GM21528 (cell line): Measurements from ENCODE around the gene GPRC5C.
"Not testable (repeated sequence)": the region's sequence is repeated elsewhere in the genome, so short reads cannot be mapped to it uniquely, and the experiment has no call there.

Source experiments
- ATAC-seq: cut with Tn5 transposase; IDR thresholded peaks from one replicate; pipeline ENCODE4 v1.9.1; 2021; ENCODE audit warnings: mild to moderate bottlenecking, moderate library complexity; ENCODE audit not compliant: unreplicated experiment, low FRiP score

The GPRC5C gene

GRCh38 chr17:74404789-74405188 is 27.1 kb upstream of the GPRC5C start:
- ATAC-seq, result no peak

GRCh38 chr17:74405311-74405710 is 26.6 kb upstream of the GPRC5C start:
- not testable (repeated sequence) for ATAC-seq

GRCh38 chr17:74407384-74407783 is 24.5 kb upstream of the GPRC5C start:
- no peak for ATAC-seq

GRCh38 chr17:74408262-74408661 is 23.6 kb upstream of the GPRC5C start:
- ATAC-seq, result no peak

- ATAC-seq, result no peak
These were observed 23.1 kb upstream of the GPRC5C start for GRCh38 chr17:74408815-74409214.

GRCh38 chr17:74410001-74410443 is 21.9 kb upstream of the GPRC5C start:
- ATAC-seq, result no peak

- ATAC-seq, result no peak
These were observed 19.3 kb upstream of the GPRC5C start for GRCh38 chr17:74412581-74412980.

GRCh38 chr17:74413491-74413890 is 18.4 kb upstream of the GPRC5C start:
- no peak for ATAC-seq

- no peak for ATAC-seq
These were observed 17.4 kb upstream of the GPRC5C start for GRCh38 chr17:74414510-74414909.

- no peak for ATAC-seq
These were observed 16.1 kb upstream of the GPRC5C start for GRCh38 chr17:74415608-74416396.

GRCh38 chr17:74417178-74418045 is 14.5 kb upstream of the GPRC5C start:
- ATAC-seq, result no peak

- ATAC-seq, result no peak
These were observed 11.9 kb upstream of the GPRC5C start for GRCh38 chr17:74419928-74420411.

GRCh38 chr17:74424117-74424516 is 7.8 kb upstream of the GPRC5C start:
- ATAC-seq, result no peak

- ATAC-seq, result no peak
These were observed 7.2 kb upstream of the GPRC5C start for GRCh38 chr17:74424657-74425056.

GRCh38 chr17:74426551-74427047 is 5.3 kb upstream of the GPRC5C start:
- no peak for ATAC-seq

- no peak for ATAC-seq
These were observed 4.7 kb upstream of the GPRC5C start for GRCh38 chr17:74427048-74427762.

GRCh38 chr17:74427763-74428153 is 4.1 kb upstream of the GPRC5C start:
- no peak for ATAC-seq

- ATAC-seq, result no peak
These were observed 2.1 kb upstream of the GPRC5C start for GRCh38 chr17:74429604-74430384.

- no peak for ATAC-seq
These were observed 1.5 kb upstream of the GPRC5C start for GRCh38 chr17:74430385-74430705.
